Fibroblast of the aortic adventitia (primary cell): ENCODE results near the gene CNTN2. TPM values are rescaled to one million over a fixed set of nuclear protein-coding genes. Genes with fewer than 3 reads are reported as not detected.

ENCODE experiments used
- DNase-seq: peaks from one replicate; pipeline ENCODE4 v3.0.0-alpha.2; 2010; ENCODE audit warnings: low read depth
- H3K4me3 ChIP-seq: 2 replicates; pipeline ENCODE4 v1.5.1; 2011; ENCODE audit warnings: low read depth, mild to moderate bottlenecking, control low read depth, low read length, moderate library complexity
- total RNA-seq: library from RNA; depleted of rRNA; stranded (reverse); fragments of >200 nt; gene quantifications from 2 replicates; pipeline ENCODE4 v1.2.3, GENCODE V29; 2012; ENCODE audit warnings: low replicate concordance
- TF ChIP-seq, protein P1 (sequence below): IDR thresholded peaks from 2 replicates; pipeline ENCODE4 v1.5.1; 2011; ENCODE audit warnings: mild to moderate bottlenecking, low read length, control low read depth, inconsistent platforms; ENCODE audit not compliant: insufficient read depth

The CNTN2 gene
- total RNA-seq, 1 donor, result not detected

DNA sequence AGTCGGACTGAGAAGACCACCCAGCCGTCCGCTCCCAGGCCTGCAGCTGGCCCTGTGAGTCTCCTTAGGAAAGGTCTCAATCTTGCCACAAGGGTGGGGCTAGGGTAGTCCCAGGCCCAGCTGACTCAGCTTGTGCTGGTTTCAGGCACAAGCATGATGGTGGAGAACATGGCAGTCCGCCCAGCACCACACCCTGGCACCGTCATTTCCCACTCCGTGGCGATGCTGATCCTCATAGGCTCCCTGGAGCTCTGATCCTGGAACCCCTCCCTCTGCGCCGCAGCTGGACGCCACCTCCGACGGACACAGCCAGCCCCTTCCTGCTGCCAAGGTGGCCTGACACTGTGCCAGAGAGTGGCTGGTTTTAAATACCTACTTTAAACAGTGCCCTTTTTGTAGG, 30.5 kb downstream of the CNTN2 start:
- TF ChIP-seq, protein P1, sequence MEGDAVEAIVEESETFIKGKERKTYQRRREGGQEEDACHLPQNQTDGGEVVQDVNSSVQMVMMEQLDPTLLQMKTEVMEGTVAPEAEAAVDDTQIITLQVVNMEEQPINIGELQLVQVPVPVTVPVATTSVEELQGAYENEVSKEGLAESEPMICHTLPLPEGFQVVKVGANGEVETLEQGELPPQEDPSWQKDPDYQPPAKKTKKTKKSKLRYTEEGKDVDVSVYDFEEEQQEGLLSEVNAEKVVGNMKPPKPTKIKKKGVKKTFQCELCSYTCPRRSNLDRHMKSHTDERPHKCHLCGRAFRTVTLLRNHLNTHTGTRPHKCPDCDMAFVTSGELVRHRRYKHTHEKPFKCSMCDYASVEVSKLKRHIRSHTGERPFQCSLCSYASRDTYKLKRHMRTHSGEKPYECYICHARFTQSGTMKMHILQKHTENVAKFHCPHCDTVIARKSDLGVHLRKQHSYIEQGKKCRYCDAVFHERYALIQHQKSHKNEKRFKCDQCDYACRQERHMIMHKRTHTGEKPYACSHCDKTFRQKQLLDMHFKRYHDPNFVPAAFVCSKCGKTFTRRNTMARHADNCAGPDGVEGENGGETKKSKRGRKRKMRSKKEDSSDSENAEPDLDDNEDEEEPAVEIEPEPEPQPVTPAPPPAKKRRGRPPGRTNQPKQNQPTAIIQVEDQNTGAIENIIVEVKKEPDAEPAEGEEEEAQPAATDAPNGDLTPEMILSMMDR, result no peak
- peak; percentile 14 for DNase-seq

DNA sequence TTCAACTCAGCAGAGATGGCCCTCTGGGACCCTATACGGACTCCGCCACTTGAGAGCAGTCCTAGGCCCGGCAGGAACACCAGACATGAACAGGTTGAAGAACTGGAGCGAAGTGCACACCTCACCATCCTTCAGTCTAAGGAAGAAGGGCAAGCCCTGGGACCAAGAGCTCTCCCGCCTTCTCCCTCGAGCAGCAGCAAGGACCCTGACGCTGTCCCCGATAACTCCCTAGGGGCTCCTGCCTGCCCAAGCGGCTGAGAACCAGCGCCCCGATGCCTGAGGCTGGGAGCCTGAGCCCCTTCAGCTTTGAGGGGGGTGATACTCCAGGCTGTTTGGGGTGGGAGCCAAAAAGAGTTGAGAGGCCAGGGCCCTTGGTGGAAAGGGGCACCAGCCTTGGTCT, 31.1 kb downstream of the CNTN2 start:
- DNase-seq, result no peak
- H3K4me3 ChIP-seq, result no peak overlapping the region
- TF ChIP-seq, protein P1, result no peak

More for the DNA sequence above, 30.5 kb downstream of the CNTN2 start:
- no peak overlapping the region for H3K4me3 ChIP-seq

GRCh38 chr1:205074513-205074912, 31.5 kb downstream of the CNTN2 start:
- TF ChIP-seq, protein P1, result no peak
- DNase-seq, result no peak
- H3K4me3 ChIP-seq, result no peak overlapping the region

GRCh38 chr1:205075642-205076155, 32.7 kb downstream of the CNTN2 start:
- DNase-seq, result no peak
- TF ChIP-seq, protein P1, result no peak
- no peak overlapping the region for H3K4me3 ChIP-seq

DNA sequence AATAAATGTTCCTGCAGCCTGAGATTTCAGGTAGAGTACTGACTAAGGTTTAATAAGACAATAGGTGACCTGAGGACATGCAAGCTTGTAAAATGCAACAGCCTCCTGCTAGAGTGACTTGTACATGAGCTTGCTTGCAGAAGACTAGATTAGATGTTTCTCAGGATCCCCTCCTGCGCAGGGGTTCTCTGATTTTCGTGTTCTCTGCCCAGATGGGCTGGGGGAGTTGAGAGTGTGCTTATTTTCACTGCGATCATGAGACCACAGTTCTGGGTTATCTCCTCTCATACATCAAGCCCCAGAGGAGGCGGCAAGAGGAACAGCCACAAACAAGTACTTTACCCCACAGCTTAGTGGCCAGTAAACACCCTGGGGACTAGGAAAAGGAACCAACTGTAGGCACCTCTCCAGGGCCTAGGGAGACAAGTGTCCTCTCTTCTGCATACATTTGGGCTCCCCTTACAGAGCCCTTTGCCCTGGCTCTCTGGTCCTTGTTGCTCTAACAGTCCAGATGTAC, 33.3 kb downstream of the CNTN2 start:
- no peak overlapping the region for H3K4me3 ChIP-seq
- TF ChIP-seq, protein P1, result no peak
- no peak for DNase-seq

- no peak overlapping the region for H3K4me3 ChIP-seq
- TF ChIP-seq, protein P1, result no peak
- peak; percentile 42 for DNase-seq
Observed at GRCh38 chr1:205077158-205077933, 34.3 kb downstream of the CNTN2 start.
